Trophoblast cell (in vitro differentiated cells and primary cell): ENCODE measurements around the gene ZNF365.

Source experiments
- DNase-seq, 2 donors: peaks; one replicate each; pipeline ENCODE4 v3.0.0-alpha.2; 2016
- H2AFZ ChIP-seq: 2 replicates; pipeline ENCODE4 v1.6.1; 2013; ENCODE audit warnings: low read length, moderate library complexity, mild to moderate bottlenecking; ENCODE audit not compliant: insufficient read depth, poor library complexity
- H2AK5ac ChIP-seq: 2 replicates; pipeline ENCODE4 v1.6.1; 2013; ENCODE audit warnings: mild to moderate bottlenecking, low read length
- H2BK120ac ChIP-seq: 2 replicates; pipeline ENCODE4 v1.6.1; 2013; ENCODE audit warnings: low read length, mild to moderate bottlenecking, moderate library complexity; ENCODE audit not compliant: insufficient read depth, poor library complexity
- H2BK12ac ChIP-seq: 2 replicates; pipeline ENCODE4 v1.6.1; 2013; ENCODE audit warnings: mild to moderate bottlenecking, low read length, moderate library complexity
- H2BK5ac ChIP-seq: 2 replicates; pipeline ENCODE4 v1.6.1; 2013; ENCODE audit warnings: low read length, low read depth, moderate library complexity, mild to moderate bottlenecking; ENCODE audit not compliant: poor library complexity
- H3K14ac ChIP-seq: 2 replicates; pipeline ENCODE4 v1.6.1; 2013; ENCODE audit warnings: mild to moderate bottlenecking, low read length
- H3K18ac ChIP-seq: 2 replicates; pipeline ENCODE4 v1.6.1; 2013; ENCODE audit warnings: mild to moderate bottlenecking, low read length
- H3K23ac ChIP-seq: 2 replicates; pipeline ENCODE4 v1.6.1; 2013; ENCODE audit warnings: low read length
- H3K27ac ChIP-seq: 2 replicates; pipeline ENCODE4 v1.5.1; 2013; ENCODE audit warnings: low read depth, mild to moderate bottlenecking, inconsistent platforms, low read length, moderate library complexity
- H3K27me3 ChIP-seq: 2 replicates; pipeline ENCODE4 v1.6.1; 2013; ENCODE audit warnings: inconsistent platforms, mild to moderate bottlenecking, low read length, moderate library complexity; ENCODE audit not compliant: insufficient read depth
- H3K36me3 ChIP-seq, 2 experiments: 1 replicate in 1 of 2; 2 replicates in 1 of 2; pipeline ENCODE4 v1.6.1; 2013; ENCODE audit warnings: low read length in 2 of 2, mild to moderate bottlenecking in 2 of 2, moderate library complexity in 1 of 2; ENCODE audit not compliant: insufficient read depth in 2 of 2, control insufficient read depth in 1 of 2
- H3K4ac ChIP-seq: 2 replicates; pipeline ENCODE4 v1.6.1; 2013; ENCODE audit warnings: low read depth, mild to moderate bottlenecking, low read length, moderate library complexity
- H3K4me1 ChIP-seq, 2 experiments: 1 replicate in 1 of 2; 2 replicates in 1 of 2; pipeline ENCODE4 v1.6.1; 2013; ENCODE audit warnings: low read length in 2 of 2, mild to moderate bottlenecking in 2 of 2, moderate library complexity in 1 of 2; ENCODE audit not compliant: insufficient read depth in 2 of 2, control insufficient read depth in 1 of 2
- H3K4me2 ChIP-seq: 2 replicates; pipeline ENCODE4 v1.6.1; 2013; ENCODE audit warnings: inconsistent platforms, mild to moderate bottlenecking, low read length, moderate library complexity
- H3K4me3 ChIP-seq: 2 replicates; pipeline ENCODE4 v1.5.1; 2013; ENCODE audit warnings: mild to moderate bottlenecking, low read depth, low read length, inconsistent platforms
- H3K79me1 ChIP-seq: one replicate; pipeline ENCODE4 v1.6.1; 2013; ENCODE audit warnings: low read length
- H3K79me2 ChIP-seq: 2 replicates; pipeline ENCODE4 v1.6.1; 2013; ENCODE audit warnings: low read length, mild to moderate bottlenecking; ENCODE audit not compliant: control insufficient read depth, insufficient read depth, poor library complexity
- H3K9ac ChIP-seq: 2 replicates; pipeline ENCODE4 v1.6.1; 2013; ENCODE audit warnings: mild to moderate bottlenecking, low read length
- H3K9me3 ChIP-seq: 2 replicates; pipeline ENCODE4 v1.6.1; 2013; ENCODE audit warnings: low read depth, mild to moderate bottlenecking, control low read depth, inconsistent platforms, low read length; ENCODE audit not compliant: insufficient read depth
- H4K12ac ChIP-seq: 2 replicates; pipeline ENCODE4 v1.6.1; 2013; ENCODE audit warnings: low read depth, mild to moderate bottlenecking, low read length, moderate library complexity
- H4K8ac ChIP-seq: 2 replicates; pipeline ENCODE4 v1.6.1; 2013; ENCODE audit warnings: low read depth, mild to moderate bottlenecking, low read length, moderate library complexity
- H4K91ac ChIP-seq: one replicate; pipeline ENCODE4 v1.6.1; 2013; ENCODE audit warnings: low read depth, mild to moderate bottlenecking, low read length, moderate library complexity
- WGBS: extraction: QIAGEN DNeasy Blood & Tissue Kit; methylation state at CpG from one replicate; pipeline ENCODE4 v1.1.7; 2013; ENCODE audit warnings: missing lambda C conversion rate; ENCODE audit not compliant: insufficient read length, insufficient coverage; ENCODE audit errors: extremely low coverage; 5-methylcytosine and 5-hydroxymethylcytosine counted together

ZNF365 gene

DNA sequence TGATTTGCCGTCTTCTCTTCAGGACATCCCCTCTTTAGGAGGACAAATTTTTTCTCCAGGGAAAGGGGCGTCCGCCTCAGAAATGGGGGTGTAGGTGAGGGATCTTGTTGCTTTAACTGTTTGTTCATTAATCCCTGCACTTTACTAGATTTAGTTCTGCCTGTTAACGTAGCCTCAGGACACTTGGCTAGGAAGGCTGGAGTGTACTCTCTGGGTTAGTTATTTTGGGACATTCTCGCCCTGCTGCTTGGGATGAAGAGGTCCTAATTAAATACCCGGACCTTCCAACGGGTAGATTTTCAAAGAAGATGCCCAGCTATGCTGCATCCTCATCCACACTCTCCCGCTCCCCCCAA lies 552 bp upstream of the ZNF365 start:
- peak overlapping the region; percentile 59 for H3K4me3 ChIP-seq
- H4K8ac ChIP-seq = no peak overlapping the region
- no peak overlapping the region for H2AK5ac ChIP-seq
- H3K4ac ChIP-seq = no peak overlapping the region
- H2BK5ac ChIP-seq = no peak overlapping the region
- H4K91ac ChIP-seq = no peak overlapping the region
- no peak overlapping the region for H4K12ac ChIP-seq
- no peak overlapping the region for H2BK120ac ChIP-seq
- peaks cover 0 to 5% of the 10 kb centered on the region in 2 experiments for H3K4me1 ChIP-seq
- no peak overlapping the region for H3K23ac ChIP-seq
- H3K36me3 ChIP-seq = no peaks in the 10 kb centered on the region
- no peak overlapping the region for H3K27ac ChIP-seq
- DNase-seq = no peak
- no CpG with 5 or more reads among the region's 8 CpGs for WGBS
- peaks cover 16% of the 10 kb centered on the region for H3K27me3 ChIP-seq
- H3K79me1 ChIP-seq = no peaks in the 10 kb centered on the region
- peak overlapping the region; percentile 87 for H3K4me2 ChIP-seq
- H3K9ac ChIP-seq = no peak overlapping the region
- H3K18ac ChIP-seq = no peak overlapping the region
- no peaks in the 10 kb centered on the region for H3K9me3 ChIP-seq
- no peak overlapping the region for H2AFZ ChIP-seq
- H3K14ac ChIP-seq = no peak overlapping the region
- H2BK12ac ChIP-seq = no peak overlapping the region
- H3K79me2 ChIP-seq = no peaks in the 10 kb centered on the region

- no peak overlapping the region for H3K4me2 ChIP-seq
- no CpG with 5 or more reads among the region's 12 CpGs for WGBS
- H4K91ac ChIP-seq = no peak overlapping the region
- no peak overlapping the region for H3K9ac ChIP-seq
- H3K27ac ChIP-seq = no peak overlapping the region
- H2BK120ac ChIP-seq = no peak overlapping the region
- H4K12ac ChIP-seq = no peak overlapping the region
- no peak overlapping the region for H2BK12ac ChIP-seq
- no peak overlapping the region for H3K4ac ChIP-seq
- H3K79me1 ChIP-seq = no peaks in the 10 kb centered on the region
- H2AK5ac ChIP-seq = no peak overlapping the region
- H3K14ac ChIP-seq = no peak overlapping the region
- H3K23ac ChIP-seq = no peak overlapping the region
- H3K4me3 ChIP-seq = no peak overlapping the region
- H2BK5ac ChIP-seq = no peak overlapping the region
- H2AFZ ChIP-seq = no peak overlapping the region
- H3K18ac ChIP-seq = no peak overlapping the region
- peaks cover 16% of the 10 kb centered on the region for H3K27me3 ChIP-seq
- DNase-seq = peak in 1 of 2 donors; percentile 59
- H3K36me3 ChIP-seq = no peaks in the 10 kb centered on the region
- H3K9me3 ChIP-seq = no peaks in the 10 kb centered on the region
- H4K8ac ChIP-seq = no peak overlapping the region
- H3K79me2 ChIP-seq = no peaks in the 10 kb centered on the region
- peaks cover 3 to 8% of the 10 kb centered on the region in 2 experiments for H3K4me1 ChIP-seq
Measured at GRCh38 chr10:62374862-62375710, 917 bp downstream of the ZNF365 start.

DNA sequence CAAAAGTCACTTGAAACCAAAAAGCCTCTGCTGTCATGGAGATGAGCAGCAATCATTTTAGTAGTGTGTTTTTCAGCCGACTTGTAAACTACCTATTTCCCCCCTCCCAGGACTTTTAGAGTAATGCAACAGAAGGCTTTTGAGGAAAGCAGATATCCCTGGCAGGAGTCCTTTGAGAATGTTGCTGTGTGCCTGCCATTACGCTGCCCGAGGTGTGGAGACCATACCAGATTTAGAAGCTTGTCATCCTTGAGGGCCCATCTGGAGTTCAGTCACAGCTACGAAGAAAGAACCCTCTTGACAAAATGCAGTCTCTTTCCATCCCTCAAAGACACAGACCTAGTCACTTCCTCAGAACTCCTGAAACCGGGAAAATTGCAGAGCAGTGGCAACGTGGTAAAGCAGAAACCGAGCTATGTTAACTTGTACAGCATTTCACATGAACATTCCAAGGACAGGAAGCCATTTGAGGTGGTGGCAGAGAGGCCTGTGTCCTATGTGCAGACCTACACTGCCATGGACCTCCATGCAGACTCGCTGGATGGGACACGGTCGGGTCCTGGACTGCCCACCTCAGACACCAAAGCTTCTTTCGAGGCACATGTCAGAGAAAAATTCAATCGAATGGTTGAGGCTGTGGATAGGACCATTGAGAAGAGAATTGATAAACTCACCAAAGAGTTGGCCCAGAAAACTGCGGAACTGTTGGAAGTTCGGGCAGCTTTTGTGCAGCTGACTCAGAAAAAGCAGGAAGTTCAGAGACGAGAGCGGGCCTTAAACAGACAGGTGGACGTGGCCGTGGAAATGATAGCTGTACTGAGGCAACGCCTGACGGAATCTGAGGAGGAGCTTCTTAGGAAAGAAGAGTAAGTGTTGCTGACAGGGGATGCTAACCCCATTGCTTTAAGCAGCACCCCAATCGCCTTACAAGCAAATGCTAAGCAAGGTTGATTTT lies 2.2 kb downstream of the ZNF365 start:
- Histone ChIP-seq H3K4me1 (peaks cover 3 to 8% of the 10 kb centered on the region in 2 experiments), H4K8ac (no peak overlapping the region), H3K23ac (no peak overlapping the region), H2BK12ac (no peak overlapping the region), H3K4me3 (no peak overlapping the region), H2BK120ac (no peak overlapping the region), H3K79me2 (no peaks in the 10 kb centered on the region), H3K36me3 (no peaks in the 10 kb centered on the region), H2BK5ac (no peak overlapping the region), H3K4ac (no peak overlapping the region), H3K79me1 (no peaks in the 10 kb centered on the region), H3K27me3 (peaks cover 16% of the 10 kb centered on the region), H3K9ac (no peak overlapping the region), H3K27ac (no peak overlapping the region), H2AK5ac (no peak overlapping the region), H2AFZ (no peak overlapping the region), H3K14ac (no peak overlapping the region), H3K9me3 (no peaks in the 10 kb centered on the region), H3K4me2 (no peak overlapping the region), H4K12ac (no peak overlapping the region), H3K18ac (no peak overlapping the region), H4K91ac (no peak overlapping the region)
- no peak for DNase-seq
- WGBS = no CpG with 5 or more reads among the region's 21 CpGs

GRCh38 chr10:62377026-62377415 lies 2.9 kb downstream of the ZNF365 start:
- DNase-seq = no peak

More at GRCh38 chr10:62377026-62377415, 2.9 kb downstream of the ZNF365 start:
- Histone ChIP-seq H2BK120ac (no peak overlapping the region), H3K79me2 (no peaks in the 10 kb centered on the region), H3K36me3 (no peaks in the 10 kb centered on the region), H2AK5ac (no peak overlapping the region), H3K14ac (no peak overlapping the region), H4K91ac (no peak overlapping the region), H2AFZ (no peak overlapping the region), H3K4me3 (no peak overlapping the region), H3K27ac (no peak overlapping the region), H4K12ac (no peak overlapping the region), H3K4me2 (no peak overlapping the region), H3K79me1 (no peaks in the 10 kb centered on the region), H3K18ac (no peak overlapping the region), H3K4me1 (peaks cover 3 to 8% of the 10 kb centered on the region in 2 experiments), H3K27me3 (peaks cover 16% of the 10 kb centered on the region), H4K8ac (no peak overlapping the region), H3K4ac (no peak overlapping the region), H3K9me3 (no peaks in the 10 kb centered on the region), H3K23ac (no peak overlapping the region), H2BK12ac (no peak overlapping the region), H3K9ac (no peak overlapping the region), H2BK5ac (no peak overlapping the region)
- no CpG with 5 or more reads among the region's 3 CpGs for WGBS
